ENCODE results near the gene OR5H6. TPM values are rescaled to one million over a fixed set of nuclear protein-coding genes. Genes with fewer than 3 reads are reported as not detected.

The OR5H6 gene
- total and polyA plus RNA-seq, 2 of the 13 experiments (the other 11 are each of a cell fraction or from before 2014, with no cell fraction given): not detected

GRCh38 chr3:98291332-98291957 lies 27.4 kb downstream of the OR5H6 start (continued):
- TF ChIP-seq ZBTB39 (CRISPR knock-in tag; IDR thresholded peaks at IDR 0.05) (no peak), HIVEP1 (CRISPR knock-in tag; IDR thresholded peaks at IDR 0.05) (no peak), SKIL (CRISPR knock-in tag; IDR thresholded peaks at IDR 0.05; ENCODE audit: borderline replicate concordance) (no peak), HMG20A (CRISPR knock-in tag; IDR thresholded peaks at IDR 0.05; ENCODE audit: borderline replicate concordance) (0 out of 2 replicates have a peak, but pooled peaks have one; percentile 6), IRF1 (CRISPR knock-in tag; IDR thresholded peaks at IDR 0.05; ENCODE audit: low read depth) (no peak), CEBPB (IDR thresholded peaks at IDR 0.05; ENCODE audit: borderline replicate concordance, low read depth, low read length) (0 out of 2 replicates have a peak, but pooled peaks have one; percentile 23), ZBTB33 (CRISPR knock-in tag; IDR thresholded peaks at IDR 0.05) (no peak), RARA (CRISPR knock-in tag; IDR thresholded peaks at IDR 0.05) (peak; percentile 14; the same call in 1 of the 2 replicates), ZNF761 (CRISPR knock-in tag; conservative IDR thresholded peaks at IDR 0.05) (no peak), PBX3 (CRISPR knock-in tag; IDR thresholded peaks at IDR 0.05; ENCODE audit: borderline replicate concordance) (no peak), GLMP (CRISPR knock-in tag; IDR thresholded peaks at IDR 0.05; ENCODE audit: borderline replicate concordance) (no peak), SALL1 (CRISPR knock-in tag; IDR thresholded peaks at IDR 0.05) (peak; percentile 66; the same call in 1 of the 2 replicates), ZNF841 (CRISPR knock-in tag; IDR thresholded peaks at IDR 0.05; ENCODE audit: borderline replicate concordance) (no peak), NFRKB (IDR thresholded peaks at IDR 0.05) (no peak), ZNF253 (CRISPR knock-in tag; IDR thresholded peaks at IDR 0.05; ENCODE audit: borderline replicate concordance) (no peak), HES4 (CRISPR knock-in tag; IDR thresholded peaks at IDR 0.05; ENCODE audit: borderline replicate concordance) (no peak), HHEX (CRISPR knock-in tag; IDR thresholded peaks at IDR 0.05) (no peak), ZFP36L1 (CRISPR knock-in tag; IDR thresholded peaks at IDR 0.05) (no peak), ZNF260 (CRISPR knock-in tag; IDR thresholded peaks at IDR 0.05; ENCODE audit: borderline replicate concordance, low read depth) (no peak)

Data from HepG2 (cell line).